ENCODE results near the gene MALRD1.

MALRD1 gene

GRCh38 chr10:19579761-19580545 lies 531.4 kb downstream of the MALRD1 start:
- DNase-seq, result no peak

DNA sequence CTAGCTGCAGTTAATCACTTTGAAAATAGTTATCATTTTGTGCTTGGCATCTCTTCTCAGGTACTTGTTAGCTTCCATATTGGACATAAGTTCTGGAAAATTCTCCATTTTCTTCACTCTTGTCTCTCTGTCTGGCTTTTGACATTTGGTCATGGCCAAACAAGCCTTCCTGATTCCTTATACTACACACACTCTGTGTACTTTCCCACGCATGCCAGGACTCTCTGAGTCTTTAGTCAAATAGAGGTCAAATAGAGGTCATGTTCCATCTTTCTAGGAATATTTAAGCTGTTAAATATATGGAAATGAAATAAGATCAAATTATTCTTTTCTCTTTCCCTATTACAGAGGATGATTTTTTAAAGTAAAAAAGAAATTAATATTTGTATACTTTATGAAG lies 532.1 kb downstream of the MALRD1 start:
- DNase-seq, result no peak

DNA sequence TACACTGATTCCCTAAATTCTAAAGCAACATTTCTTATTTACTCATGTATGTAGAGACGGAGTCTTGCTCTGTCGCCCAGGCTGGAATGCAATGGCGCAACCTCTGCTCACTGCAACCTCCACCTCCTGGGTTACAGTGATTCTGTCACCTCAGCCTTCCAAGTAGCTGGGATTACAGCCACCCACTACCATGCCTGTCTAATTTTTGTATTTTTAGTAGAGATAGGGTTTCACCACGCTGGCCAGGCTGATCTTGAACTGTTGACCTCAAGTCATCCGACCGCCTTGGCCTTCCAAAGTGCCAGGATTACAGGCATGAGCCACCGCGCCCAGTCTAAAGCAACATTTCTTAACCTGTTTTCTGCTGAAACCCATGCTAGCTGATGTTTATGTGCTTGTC lies 540.0 kb downstream of the MALRD1 start:
- no peak for DNase-seq

DNA sequence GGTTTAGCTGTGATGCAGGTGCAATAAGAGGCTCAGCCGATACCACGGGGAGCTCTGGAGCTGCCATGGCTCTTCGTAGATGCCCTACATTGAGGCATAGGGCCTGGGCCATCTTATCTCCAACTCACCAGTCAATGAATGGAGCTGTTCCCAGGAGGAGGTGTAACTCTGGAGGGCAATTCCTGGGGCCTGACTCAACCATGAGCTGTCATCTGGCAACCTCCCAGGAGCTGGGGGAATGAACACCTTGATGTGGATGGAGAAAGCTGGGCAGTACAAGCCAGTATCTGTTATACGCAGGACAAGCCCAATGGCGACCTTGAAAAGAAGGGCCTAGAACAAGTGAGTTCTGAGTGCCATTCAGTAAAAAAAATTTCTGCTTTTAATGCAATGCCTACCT lies 543.7 kb downstream of the MALRD1 start:
- DNase-seq, result no peak

- DNase-seq, result no peak
These were observed 546.7 kb downstream of the MALRD1 start for GRCh38 chr10:19595212-19595845.

DNA sequence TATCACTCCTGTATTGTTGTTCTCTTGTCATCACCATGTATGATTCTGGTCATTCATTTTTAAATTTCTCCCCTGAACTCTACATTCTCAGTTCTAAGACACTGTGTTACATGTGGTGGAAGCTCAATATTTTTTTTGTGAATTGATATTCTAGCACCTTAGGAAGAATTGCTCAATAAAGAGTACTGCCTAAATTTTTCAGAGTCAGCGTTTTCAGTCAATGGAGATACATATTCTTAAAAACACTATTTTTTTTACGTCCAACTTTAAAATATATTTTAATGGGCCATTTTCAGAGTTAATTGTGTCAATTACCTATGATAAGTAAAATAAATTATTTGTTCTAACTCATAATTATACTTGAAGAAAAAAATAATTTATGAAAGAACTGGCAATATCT lies 557.2 kb downstream of the MALRD1 start:
- no peak for DNase-seq

DNA sequence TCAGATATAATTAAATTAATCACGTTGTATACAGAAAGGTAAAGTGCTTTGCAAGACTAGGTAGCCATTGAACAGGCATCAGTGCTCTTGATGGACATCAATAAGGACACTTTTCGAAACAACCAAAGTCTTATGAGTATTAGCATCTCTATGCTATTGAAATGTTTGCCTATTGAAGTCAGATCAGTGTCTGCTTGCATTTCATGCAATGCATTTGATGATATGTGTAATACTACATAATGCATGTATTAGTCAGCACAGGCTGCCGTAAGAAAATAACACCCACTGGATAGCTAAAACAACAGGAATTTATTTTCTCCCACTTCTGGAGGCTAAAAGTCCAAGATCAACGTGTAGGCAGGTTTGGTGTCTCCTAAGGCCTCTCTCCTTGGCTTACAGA lies 558.4 kb downstream of the MALRD1 start:
- no peak for DNase-seq

DNA sequence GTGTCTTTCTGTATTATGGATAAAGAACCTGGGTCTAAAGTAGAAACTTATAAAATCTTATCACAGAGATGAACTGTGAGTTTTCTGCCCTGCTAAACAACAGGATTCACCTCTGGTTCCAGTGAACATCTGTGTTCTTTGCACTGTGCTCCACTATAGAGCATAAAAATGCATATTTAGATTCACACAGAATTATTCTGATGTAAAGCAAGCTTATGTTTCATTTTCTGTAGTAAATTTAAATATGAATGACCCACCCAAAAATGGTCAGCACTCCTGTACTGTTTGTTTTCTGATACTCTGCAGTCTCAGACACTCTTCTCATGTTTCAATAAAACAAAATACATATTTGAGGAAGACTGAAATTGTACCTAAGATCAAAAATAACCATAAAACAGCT lies 563.2 kb downstream of the MALRD1 start:
- DNase-seq, result no peak

DNA sequence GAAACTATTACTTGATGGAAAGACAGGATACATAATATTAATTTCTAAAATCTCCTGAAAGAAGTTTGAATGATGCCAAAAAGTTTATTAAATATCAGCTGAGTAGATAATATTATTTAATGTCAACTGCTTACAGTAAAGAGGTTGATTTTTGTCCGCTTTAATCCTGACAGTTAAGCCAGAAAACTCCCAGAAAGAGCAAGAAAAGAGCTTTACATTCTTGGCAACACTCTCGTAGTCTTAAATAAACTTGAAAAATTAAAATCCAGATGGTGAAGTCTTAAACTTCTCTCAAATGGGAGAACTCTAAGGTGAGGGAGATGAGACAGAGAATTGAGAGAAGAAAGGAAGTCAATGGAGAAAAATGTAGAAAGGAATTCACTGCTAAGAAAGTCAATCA lies 568.4 kb downstream of the MALRD1 start:
- DNase-seq, result no peak

GRCh38 chr10:19620811-19621210 lies 572.2 kb downstream of the MALRD1 start:
- no peak for DNase-seq

DNA sequence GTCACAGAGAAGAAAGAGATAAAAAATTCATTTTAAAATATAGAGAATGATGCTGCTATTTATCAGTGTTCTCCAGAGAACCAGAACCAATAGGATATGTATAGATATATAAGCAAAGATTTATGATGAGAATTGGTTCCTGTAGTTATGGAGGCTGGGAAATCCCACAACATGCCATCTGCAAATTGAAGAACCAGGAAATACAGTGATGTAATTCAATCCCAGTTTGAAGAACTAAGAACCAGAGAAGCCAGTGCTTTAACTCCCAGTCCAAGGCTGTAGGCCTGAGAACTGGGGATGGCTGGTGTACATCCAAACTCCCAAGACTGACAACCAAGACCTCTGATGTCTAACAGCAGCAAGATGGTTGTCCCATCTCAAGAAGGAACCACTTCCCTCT lies 574.7 kb downstream of the MALRD1 start:
- DNase-seq, result no peak

DNA sequence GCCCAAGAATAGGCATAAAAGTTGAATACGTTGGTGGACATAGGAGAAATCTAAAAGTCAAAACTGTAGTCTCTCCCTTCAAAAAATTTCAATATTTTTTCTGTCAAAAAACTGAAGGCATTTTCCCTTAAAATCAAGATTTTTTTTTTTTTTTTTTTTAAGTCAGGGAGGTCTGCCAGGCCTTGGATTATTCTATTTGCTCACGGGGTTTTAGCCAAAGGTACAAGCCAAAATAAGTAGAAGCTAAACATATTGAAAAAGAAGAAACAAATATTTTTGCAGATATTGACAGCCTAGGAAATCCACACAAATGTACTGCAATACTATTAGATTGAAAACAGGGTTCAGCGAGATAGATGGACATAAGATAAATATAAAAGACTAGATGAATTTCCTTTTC lies 577.6 kb downstream of the MALRD1 start:
- no peak for DNase-seq

GRCh38 chr10:19628767-19629560 lies 580.4 kb downstream of the MALRD1 start:
- no peak for DNase-seq

DNA sequence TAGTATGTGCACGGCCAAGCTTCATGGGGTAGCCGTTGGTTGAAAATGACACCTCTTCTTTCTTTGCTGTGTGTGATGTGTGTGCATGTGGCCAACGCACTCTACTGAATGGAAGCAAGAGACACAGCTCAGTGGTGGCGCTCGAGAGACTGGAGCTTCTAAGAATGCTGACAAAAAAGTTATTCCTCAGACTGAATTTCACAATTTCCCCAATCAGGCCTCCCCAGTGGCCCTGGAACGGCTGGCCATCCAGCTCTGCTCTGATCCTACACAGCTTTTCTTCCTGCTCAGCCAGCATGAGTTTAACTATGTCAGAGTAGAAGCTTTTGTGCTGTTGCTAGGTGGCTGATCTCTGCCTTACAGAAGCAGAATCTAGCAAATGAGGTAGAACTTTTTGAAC lies 581.0 kb downstream of the MALRD1 start:
- no peak for DNase-seq

- no peak for DNase-seq
These were observed 585.6 kb downstream of the MALRD1 start for GRCh38 chr10:19634163-19634562.

DNA sequence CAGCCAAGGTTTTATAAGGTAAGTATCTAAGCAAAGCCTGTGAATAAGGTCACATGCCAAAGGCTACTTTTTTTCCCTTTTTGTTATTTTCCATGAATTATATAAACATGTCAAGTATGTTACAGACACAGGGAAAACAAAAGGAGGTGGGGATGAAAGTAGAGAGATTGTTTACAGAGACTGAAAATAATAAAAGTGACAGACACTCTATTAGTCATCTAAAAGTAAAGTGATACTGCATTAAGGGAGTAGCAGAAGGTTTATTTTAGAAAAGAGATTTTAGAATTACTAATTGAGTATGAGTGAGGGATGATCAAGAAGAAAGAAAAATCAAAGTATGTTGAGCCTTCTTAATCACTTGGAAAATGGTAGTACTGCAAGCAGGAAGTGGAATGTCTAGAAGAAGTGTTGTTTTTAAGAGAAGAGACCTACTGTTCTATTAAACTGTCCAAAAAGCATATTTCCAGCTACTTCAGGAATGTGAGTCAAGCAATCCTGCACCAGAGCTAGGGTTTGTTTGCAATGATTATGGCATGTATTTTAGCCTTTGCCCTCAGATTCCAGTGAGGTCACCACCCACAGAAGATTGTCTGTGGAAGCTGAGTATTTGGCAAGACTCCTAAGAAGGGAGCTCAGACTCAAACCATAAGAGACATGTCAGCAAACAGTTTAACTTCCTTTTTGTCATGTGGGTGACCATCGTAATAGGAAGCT lies 589.7 kb downstream of the MALRD1 start:
- no peak for DNase-seq

GRCh38 chr10:19638896-19639233 lies 590.3 kb downstream of the MALRD1 start:
- no peak for DNase-seq

- DNase-seq, result no peak
These were observed 592.1 kb downstream of the MALRD1 start for GRCh38 chr10:19640566-19641263.

GRCh38 chr10:19651549-19651948 lies 602.9 kb downstream of the MALRD1 start:
- no peak for DNase-seq

DNA sequence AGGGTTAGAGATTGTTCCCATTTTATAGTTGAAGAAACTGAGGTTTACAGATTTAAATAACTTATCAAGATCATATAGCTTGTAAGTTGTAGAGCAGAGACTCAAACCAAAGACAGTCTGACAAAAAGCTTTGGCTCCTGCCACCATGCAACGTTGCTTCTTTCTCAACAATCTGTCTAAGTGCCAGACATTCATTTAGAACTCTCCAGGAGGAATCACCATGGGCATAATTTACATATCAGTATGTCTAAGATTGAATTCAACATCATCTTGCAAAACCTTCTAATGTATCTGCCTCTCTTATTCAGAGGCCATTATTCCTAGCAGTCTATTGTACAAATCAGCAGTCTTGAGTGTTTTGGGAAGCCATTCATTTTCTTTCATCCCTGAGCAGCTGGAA lies 604.1 kb downstream of the MALRD1 start:
- DNase-seq, result no peak

DNA sequence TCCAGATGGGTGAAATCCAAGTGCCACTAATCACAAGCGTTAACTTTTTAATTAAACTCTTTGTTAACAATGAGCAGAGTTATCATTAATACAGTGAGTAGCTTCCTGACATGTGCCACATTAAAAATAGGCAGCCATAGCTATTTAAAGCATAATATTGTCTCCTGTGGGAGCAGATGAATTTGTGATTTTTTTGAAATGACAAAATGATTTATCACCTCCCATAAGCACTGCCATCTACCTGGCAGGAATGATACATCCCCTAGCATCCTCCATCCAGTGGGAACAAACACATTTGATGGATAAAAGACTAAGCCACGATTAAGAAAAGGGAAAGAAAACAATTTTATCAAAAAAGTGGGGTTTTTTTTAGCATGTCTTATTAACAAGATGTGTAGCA lies 605.3 kb downstream of the MALRD1 start:
- DNase-seq, result no peak

GRCh38 chr10:19654576-19654975 lies 606.0 kb downstream of the MALRD1 start:
- no peak for DNase-seq
